Smooth muscle cell (in vitro differentiated cells): ENCODE measurements around the gene FNDC11. TPM values are rescaled to one million over a fixed set of nuclear protein-coding genes. Genes with fewer than 3 reads are reported as not detected.

Experiments used
- polyA plus RNA-seq: library from polyadenylated mRNA; unstranded; fragments of >200 nt; fragmentation: Nextera tagmentation; extraction: Ambion mirVana; gene quantifications from 2 replicates; pipeline ENCODE4 v1.2.1, GENCODE V29; 2016
- total RNA-seq: library from RNA; depleted of rRNA; stranded (reverse); fragments of >200 nt; gene quantifications from 2 replicates; pipeline ENCODE4 v1.2.3, GENCODE V29; 2014

FNDC11 gene
- total and polyA plus RNA-seq, 2 experiments from 2014 or later, result 0.72 to 3.6 TPM

Other genes with a start within 250 kb of the FNDC11 start
- not detected in 2 replicates for gene CHRNA4, start 192.8 kb upstream of the FNDC11 start, total RNA-seq
- gene CHRNA4, start 192.8 kb upstream of the FNDC11 start, polyA plus RNA-seq, result 0.03 and 0.17 TPM in 2 replicates
- gene KCNQ2, start 81.5 kb upstream of the FNDC11 start, total RNA-seq, result 1.5 and 5.1 TPM in 2 replicates
- gene KCNQ2, start 81.5 kb upstream of the FNDC11 start, polyA plus RNA-seq, result 1.8 and 5.7 TPM in 2 replicates
- 1.8 and 5.1 TPM in 2 replicates for gene EEF1A2, start 55.1 kb upstream of the FNDC11 start, total RNA-seq
- 2.1 and 7.7 TPM in 2 replicates for gene EEF1A2, start 55.1 kb upstream of the FNDC11 start, polyA plus RNA-seq
- 97.7 and 118 TPM in 2 replicates for gene PPDPF, start 33.4 kb upstream of the FNDC11 start, total RNA-seq
- gene PPDPF, start 33.4 kb upstream of the FNDC11 start, polyA plus RNA-seq, result 365 and 418 TPM in 2 replicates
- 0.09 TPM in 1 of 2 replicates, not detected in the other for gene PTK6, start 16.8 kb upstream of the FNDC11 start, total RNA-seq
- 0.05 and 0.15 TPM in 2 replicates for gene PTK6, start 16.8 kb upstream of the FNDC11 start, polyA plus RNA-seq
- gene SRMS, start 6.4 kb upstream of the FNDC11 start, total RNA-seq, result not detected in 2 replicates
- 0.19 TPM in 1 of 2 replicates, not detected in the other for gene SRMS, start 6.4 kb upstream of the FNDC11 start, polyA plus RNA-seq
- 9.8 and 13.8 TPM in 2 replicates for gene HELZ2, start 20.1 kb downstream of the FNDC11 start, total RNA-seq
- gene HELZ2, start 20.1 kb downstream of the FNDC11 start, polyA plus RNA-seq, result 3.0 and 4.3 TPM in 2 replicates
- gene GMEB2, start 72.9 kb downstream of the FNDC11 start, total RNA-seq, result 8.9 and 9.7 TPM in 2 replicates
- gene GMEB2, start 72.9 kb downstream of the FNDC11 start, polyA plus RNA-seq, result 11.3 and 14.4 TPM in 2 replicates
- 4.8 and 6.9 TPM in 2 replicates for gene STMN3, start 99.3 kb downstream of the FNDC11 start, total RNA-seq
- gene STMN3, start 99.3 kb downstream of the FNDC11 start, polyA plus RNA-seq, result 10.8 and 12.1 TPM in 2 replicates
- 14.2 and 33.0 TPM in 2 replicates for gene RTEL1, start 104.2 kb downstream of the FNDC11 start, total RNA-seq
- gene RTEL1, start 104.2 kb downstream of the FNDC11 start, polyA plus RNA-seq, result 10.4 and 12.2 TPM in 2 replicates
- gene TNFRSF6B, start 142.5 kb downstream of the FNDC11 start, total RNA-seq, result 9.2 and 13.1 TPM in 2 replicates
- 13.1 and 17.1 TPM in 2 replicates for gene TNFRSF6B, start 142.5 kb downstream of the FNDC11 start, polyA plus RNA-seq
- 11.8 and 27.4 TPM in 2 replicates for gene ARFRP1, start 153.8 kb downstream of the FNDC11 start, total RNA-seq
- gene ARFRP1, start 153.8 kb downstream of the FNDC11 start, polyA plus RNA-seq, result 42.3 and 51.9 TPM in 2 replicates
- gene ZGPAT, start 153.9 kb downstream of the FNDC11 start, total RNA-seq, result 8.3 and 13.8 TPM in 2 replicates
- 32.3 and 36.2 TPM in 2 replicates for gene ZGPAT, start 153.9 kb downstream of the FNDC11 start, polyA plus RNA-seq
- 2.9 and 7.2 TPM in 2 replicates for gene LIME1, start 182.5 kb downstream of the FNDC11 start, total RNA-seq
- gene LIME1, start 182.5 kb downstream of the FNDC11 start, polyA plus RNA-seq, result 6.0 and 6.9 TPM in 2 replicates
- 24.4 and 43.7 TPM in 2 replicates for gene SLC2A4RG, start 185.6 kb downstream of the FNDC11 start, total RNA-seq
- 45.6 and 58.4 TPM in 2 replicates for gene SLC2A4RG, start 185.6 kb downstream of the FNDC11 start, polyA plus RNA-seq